Fibroblast of skin of left quadriceps (primary cell): ENCODE measurements around the gene MARCHF10.

ENCODE experiments used
- DNase-seq, 2 experiments: peaks; one replicate each; pipeline ENCODE4 v3.0.0-alpha.2; 2013; ENCODE audit warnings: low read depth in 2 of 2

MARCHF10 gene

GRCh38 chr17:62717889-62718288, 90.2 kb downstream of the MARCHF10 start:
- DNase-seq: no peak

DNA sequence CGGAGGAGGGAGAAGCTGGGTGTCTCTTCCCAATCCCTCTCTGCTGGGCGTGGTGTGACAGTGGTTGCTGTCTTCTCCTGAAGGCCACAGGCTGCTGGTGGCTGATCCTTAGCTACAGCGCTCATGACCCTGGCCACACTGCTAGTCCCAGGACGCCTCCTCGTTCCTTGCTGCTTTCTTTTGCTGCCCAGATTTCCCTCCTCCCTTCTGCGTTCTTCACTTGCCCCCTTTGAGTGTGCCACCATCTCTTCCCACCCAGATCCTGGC, 90.6 kb downstream of the MARCHF10 start:
- no peak for DNase-seq

DNA sequence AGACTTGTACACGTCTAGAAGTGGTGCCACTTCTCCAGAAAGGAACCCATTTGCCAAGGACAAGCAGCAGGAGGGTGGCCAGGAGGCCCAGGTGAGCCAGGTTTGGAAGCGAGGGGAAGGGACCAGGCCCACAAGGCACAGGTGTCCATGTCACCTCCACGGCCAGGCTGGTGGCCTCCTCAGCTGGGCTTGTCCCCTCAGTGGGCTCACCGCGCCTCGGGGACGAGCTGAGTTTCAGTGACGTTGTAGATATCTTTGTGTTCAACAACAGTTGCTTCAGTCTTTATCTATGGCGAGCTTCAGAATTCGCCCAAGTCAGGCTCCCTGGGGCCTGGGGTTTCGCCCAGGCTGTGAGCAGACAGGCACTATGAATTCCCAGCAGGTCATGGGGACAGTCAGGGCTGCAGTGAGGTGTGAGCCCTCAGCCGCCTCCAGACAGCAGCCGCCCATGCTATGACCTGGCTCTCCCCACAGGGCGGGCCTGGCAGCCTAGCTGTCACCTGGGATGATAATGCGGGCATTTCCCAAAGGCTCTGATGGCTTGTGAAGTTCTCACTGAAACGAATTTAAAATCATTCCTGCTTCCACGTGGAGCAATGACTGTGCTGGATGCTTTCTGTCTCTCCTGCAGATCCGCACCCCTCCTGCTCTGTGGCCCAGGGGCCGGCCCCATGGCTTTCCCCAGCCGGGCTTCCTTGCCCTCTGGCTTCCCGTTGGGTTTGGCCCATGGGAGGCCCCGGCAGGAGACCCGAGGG, 91.1 kb downstream of the MARCHF10 start:
- no peak for DNase-seq

- DNase-seq: no peak
Observed at GRCh38 chr17:62715882-62716390, 92.2 kb downstream of the MARCHF10 start.

DNA sequence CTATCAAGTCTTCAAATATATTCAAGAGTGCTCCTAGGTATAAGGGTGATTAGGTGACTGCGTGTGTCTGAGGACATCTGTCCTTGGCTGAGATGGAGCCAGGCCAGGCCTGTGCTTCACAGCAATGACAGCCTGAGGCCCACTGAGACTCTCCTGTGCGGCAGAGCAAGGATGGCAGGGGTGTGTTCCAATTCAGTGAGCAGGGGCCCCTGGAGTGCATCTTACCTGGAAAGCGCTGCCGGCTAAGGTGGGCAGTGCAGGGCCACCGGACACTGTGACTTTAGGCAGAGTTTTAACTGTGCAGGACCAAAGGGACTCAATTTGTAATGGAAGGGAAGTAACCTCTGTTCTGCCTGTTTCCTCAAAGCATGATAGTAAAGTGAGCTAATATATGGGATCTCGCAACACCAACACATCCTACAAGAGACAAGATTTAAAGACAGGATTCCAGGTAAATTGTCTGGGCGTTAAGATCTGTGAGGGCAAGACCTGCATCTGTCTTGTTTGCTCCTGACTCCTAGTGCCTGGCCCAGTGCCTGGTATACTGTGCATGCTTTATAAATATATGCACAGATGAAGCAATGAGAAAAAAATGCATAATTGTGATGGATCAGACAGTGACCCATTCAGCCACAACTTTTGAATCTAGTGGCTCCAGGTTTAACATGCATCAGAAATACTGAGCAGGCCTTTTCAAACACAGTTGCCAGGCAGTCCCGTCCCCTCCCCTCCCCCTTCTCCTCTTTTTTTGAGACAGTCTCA, 93.9 kb downstream of the MARCHF10 start:
- DNase-seq: no peak

DNA sequence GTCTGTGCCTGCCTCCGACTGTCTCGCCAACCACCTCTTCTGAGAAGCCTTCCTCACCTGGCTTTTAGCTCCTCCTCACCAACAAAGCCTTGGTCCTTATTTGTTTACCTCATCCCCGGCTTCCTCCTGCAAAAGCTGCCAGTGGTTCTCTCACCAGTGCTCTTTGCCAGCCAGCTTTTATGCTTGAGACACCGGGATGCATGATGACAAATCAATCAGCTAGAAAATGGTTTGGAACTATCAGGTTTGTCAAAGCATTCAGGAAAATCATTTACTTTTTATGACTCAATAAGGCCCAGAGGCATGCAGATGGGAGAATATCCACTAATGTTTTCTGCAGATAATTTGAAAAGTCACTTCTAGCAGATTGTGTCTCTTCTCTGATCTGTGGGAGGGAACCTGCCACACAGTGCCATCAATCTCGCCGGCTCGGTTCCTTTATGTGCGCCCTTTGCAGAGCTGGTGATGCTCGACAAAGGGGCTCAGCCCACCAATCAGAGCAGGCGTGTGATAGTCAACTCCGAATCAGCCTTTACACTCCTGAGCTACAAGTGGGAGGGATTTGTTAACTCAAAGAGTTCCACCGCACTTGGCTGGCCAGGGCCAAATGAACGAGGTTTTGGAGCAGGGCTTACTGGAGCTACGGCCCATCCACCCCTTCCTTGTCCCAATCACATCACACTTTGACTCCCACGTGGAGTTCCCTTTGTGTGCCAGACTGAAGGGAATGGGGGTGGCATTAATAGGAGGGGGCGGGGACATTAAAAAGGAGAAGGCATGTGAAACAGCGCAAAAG, 94.8 kb downstream of the MARCHF10 start:
- DNase-seq: no peak

DNA sequence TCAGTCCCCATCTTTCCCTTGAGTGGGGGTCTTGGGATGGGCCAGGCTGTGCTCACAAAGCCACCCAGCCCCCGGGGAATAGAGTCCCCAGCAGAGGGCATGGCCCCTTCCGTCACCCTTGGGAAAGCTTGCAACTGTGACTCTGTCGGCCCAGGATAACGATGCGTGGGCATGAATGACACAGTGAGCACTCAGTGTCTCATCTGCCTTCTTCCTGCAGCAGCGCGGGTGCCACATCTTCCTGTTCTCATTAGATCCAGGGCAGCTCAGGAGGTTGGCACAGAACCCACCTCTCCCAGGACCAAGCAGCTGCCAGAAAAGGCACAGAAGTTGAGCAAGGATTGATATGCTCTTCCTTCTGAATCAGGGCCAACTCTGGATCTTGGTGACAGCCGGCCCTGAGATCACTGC, 95.9 kb downstream of the MARCHF10 start:
- DNase-seq: no peak

- no peak for DNase-seq
Observed at GRCh38 chr17:62708587-62708986, 99.5 kb downstream of the MARCHF10 start.

- DNase-seq: no peak
Observed at GRCh38 chr17:62707425-62707739, 100.7 kb downstream of the MARCHF10 start.

GRCh38 chr17:62706598-62707424, 101.3 kb downstream of the MARCHF10 start:
- no peak for DNase-seq

- no peak for DNase-seq
Observed at GRCh38 chr17:62705778-62706597, 102.1 kb downstream of the MARCHF10 start.

DNA sequence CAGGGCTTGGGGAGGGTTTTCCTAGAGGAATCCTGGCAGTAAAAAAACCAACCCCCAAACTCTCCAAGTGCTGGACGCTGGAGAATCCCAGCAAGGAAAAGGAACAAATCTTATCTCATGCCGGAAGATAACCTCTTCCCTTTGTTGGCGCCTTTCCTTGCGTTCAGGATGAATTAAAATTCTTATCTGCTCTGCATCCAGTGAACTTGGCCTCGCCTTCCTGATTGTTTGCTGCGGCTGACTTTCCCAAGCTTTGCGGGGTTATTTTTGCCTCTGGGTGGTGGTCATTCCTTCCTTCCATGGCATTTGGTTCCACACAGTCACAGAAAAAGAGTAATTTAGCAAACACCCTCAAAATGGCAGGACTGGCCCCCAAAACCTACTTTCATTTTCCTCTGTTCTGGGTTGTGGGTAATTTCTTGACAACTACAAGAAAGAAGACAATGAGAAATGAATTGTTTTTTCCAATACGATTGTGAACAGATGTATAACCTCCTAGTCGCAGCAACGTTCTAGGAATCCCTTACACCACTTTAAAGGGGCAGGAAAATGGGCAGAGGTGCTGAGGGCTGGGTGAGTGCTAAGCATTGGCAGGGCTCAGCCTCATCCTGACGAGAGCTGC, 102.8 kb downstream of the MARCHF10 start:
- no peak for DNase-seq

GRCh38 chr17:62704381-62704971, 103.6 kb downstream of the MARCHF10 start:
- DNase-seq: no peak

DNA sequence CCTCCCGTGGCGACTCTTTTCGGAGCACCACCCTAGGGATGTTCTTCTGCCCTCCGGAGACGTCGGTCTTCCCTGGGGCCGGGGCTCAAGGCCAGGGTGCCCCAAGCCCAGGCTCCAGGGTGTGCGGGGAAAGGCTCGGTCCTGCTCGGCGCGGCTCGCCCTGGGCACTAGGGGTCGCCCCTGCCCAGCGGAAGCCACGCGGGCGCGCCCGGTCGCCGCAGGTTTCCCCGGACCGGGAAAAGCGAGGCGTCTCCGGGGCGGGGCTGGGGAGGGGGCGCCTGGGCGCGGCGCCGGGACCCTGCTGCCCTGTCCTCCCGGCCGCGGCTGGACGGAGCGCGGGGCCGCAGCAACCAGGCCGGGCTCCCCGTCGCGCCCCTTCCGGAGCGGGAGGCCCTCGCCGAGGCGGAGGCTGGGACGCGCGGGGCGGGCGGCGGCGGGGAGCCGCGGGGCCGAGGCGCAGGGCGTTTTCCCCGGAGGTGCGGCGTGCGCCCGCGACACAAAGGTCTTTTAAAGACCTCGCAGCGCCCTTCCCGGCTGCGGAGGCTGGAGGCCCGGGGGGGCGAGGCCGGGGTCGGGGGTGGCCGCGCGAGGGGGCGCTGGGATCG, 104.2 kb downstream of the MARCHF10 start:
- no peak for DNase-seq

- DNase-seq: no peak
Observed at GRCh38 chr17:62703261-62703775, 104.8 kb downstream of the MARCHF10 start.

DNA sequence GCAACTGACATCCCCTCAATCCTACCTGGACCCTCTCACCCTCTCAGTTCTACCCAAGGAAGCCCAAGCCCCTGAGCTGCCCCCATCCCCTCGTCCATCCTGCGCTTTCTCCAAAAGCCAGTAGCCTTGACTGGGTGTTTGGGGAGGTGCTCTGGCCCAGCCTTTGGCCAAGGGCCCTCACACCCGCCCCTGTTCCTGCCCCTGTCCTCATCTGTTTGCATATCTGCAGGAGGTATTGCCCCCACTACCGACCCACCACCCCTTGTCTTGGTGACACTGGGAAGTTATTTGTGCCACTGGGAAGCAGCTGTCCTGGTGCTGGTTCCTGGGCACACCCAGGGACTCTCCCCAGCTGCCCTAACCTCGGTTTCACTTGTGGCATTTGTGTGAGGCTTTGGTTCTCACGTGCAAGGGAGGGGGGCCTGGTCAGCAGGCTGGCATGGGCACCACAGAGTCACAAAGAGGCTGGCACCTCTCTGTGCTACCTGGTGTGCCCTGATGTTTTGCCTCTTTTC, 105.3 kb downstream of the MARCHF10 start:
- DNase-seq: no peak

DNA sequence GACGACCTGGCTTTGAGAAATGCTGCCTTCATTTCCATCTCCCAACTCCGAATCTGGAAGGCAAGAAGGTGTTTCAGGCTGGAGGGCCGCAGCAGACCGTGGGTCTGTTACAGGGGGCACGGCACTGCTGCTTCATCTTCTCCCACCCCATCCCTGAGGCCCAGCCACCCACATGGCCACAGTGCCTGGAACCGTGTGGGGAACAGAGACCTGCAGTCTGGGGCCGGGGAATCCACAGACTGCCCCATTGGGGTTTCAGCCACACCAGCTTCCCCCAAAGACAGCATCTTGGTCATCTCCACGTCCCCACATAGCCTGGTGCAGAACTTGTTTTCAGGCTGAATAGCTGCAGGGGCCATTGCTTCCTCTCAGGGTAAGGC, 106.4 kb downstream of the MARCHF10 start:
- no peak for DNase-seq

DNA sequence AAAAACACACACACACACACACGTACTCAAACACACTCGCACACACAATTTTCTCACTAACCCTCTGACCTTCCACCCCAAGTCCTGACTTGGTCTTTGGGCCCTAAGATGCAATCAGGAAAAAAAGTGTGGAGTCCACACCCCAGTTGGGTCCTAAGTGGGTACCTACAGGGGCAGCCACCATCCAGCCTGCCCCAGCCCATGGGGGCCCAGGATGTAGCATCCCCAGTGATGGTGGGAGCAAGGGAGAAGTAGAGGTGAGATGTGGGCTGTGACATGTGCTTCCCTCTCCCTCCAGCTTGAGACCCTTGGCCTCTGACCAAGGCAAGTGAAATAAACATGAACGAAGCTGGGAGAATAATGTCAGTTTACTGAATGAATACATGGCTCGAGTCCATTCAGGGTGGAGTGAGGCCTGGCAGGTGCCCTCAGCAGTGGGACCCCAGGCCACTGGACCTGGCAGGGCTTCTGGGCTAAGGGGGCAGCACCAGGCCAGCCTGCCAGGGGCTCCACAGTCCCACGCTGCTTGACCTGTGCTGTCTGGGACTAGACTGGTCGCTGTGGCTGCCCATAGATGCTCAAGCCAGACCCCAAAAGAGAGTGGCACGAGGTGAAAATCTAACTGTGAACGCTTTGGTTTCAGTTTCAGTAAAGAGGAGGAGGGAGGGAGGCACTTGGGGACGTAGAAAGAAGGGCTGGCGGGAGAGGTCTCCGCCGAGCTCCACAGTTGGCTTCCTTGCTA, 107.0 kb downstream of the MARCHF10 start:
- no peak for DNase-seq
